Mucosa of descending colon (tissue), 3 donors: ENCODE data around the gene CD177. TPM values are rescaled to one million over a fixed set of nuclear protein-coding genes. Genes with fewer than 3 reads are reported as not detected.

Experiments
- ATAC-seq: fragments of 200-7000 bp; cut with Tn5 transposase; one replicate; pipeline ENCODE4 v1.9.1; 2020; ENCODE audit warnings: mild to moderate bottlenecking, moderate library complexity
- DNase-seq, 3 donors: peaks; one replicate each; pipeline ENCODE4 v3.0.0-alpha.2; 2020
- H3K36me3 ChIP-seq: fragments of 200-600 bp; one replicate; pipeline ENCODE4 v1.8.0; 2021; ENCODE audit warnings: low read depth, mild to moderate bottlenecking
- H3K4me1 ChIP-seq: fragments of 200-600 bp; one replicate; pipeline ENCODE4 v1.8.0; 2021; ENCODE audit warnings: low read depth, mild to moderate bottlenecking
- H3K4me3 ChIP-seq: fragments of 200-600 bp; one replicate; pipeline ENCODE4 v1.8.0; 2021; ENCODE audit warnings: mild to moderate bottlenecking
- H3K9me3 ChIP-seq: fragments of 200-600 bp; one replicate; pipeline ENCODE4 v1.8.0; 2021; ENCODE audit warnings: mild to moderate bottlenecking
- intact Hi-C, 2 donors: fragments of 100-400 bp; cut with DNase I in 1 of 2; cut with micrococcal nuclease in 1 of 2; formaldehyde crosslinking; loops; one replicate each; pipeline versions ENCODE4 v1.11.0 to v1.11.1; 2022; cut with DNase I, micrococcal nuclease
- total RNA-seq, 3 donors: library from RNA; stranded (reverse); fragmentation: NEBNext Ultra II Directional in 2 of 3; extraction: Animal tissue kit (Norgen Biotek cat#: 25700) in 2 of 3; gene quantifications; one replicate each; pipeline versions ENCODE4 v1.2.1 to v1.2.4, GENCODE V29; 2021 to 2023
- TF ChIP-seq, protein P1 (sequence below): fragments of 200-600 bp; IDR thresholded peaks from one replicate; pipeline ENCODE4 v1.8.0; 2022; ENCODE audit warnings: antibody characterized with exemption, mild to moderate bottlenecking
- donor health status: DM: no; HTN: no; CAD: no; lungs with moderate emphysema.
- donor health status: DM: no; HTN: no; CAD: no.
- donor health status: DM: no; HTN: yes; CAD: no.

CD177 gene
- total RNA-seq, 3 donors from 2014 or later = 202 to 349 (median 232) TPM

DNA sequence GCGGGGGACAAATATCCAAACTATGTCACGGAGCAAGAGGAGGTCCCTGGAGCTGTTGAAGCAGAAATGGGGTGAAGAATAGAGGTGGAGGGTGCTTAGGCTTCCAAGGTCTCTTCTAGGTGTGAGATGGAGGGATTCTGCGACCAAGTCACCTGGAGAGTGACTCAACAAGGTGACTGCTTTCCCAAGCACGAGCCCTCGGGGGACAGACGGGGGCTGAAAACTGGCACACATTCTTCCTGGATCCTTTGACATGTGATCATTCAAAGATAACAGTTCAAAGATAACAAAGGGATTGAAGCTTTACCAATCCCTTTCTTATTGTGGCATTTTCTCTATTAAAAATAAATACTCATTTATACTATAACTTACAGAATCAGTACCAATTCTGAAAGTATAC lies 59.0 kb downstream of the CD177 start:
- no peak overlapping the region for H3K4me3 ChIP-seq
- DNase-seq (no peak), ATAC-seq (no peak)
- peaks cover 3% of the 10 kb centered on the region for H3K4me1 ChIP-seq
- no peaks in the 10 kb centered on the region for H3K36me3 ChIP-seq
- TF ChIP-seq, protein P1, sequence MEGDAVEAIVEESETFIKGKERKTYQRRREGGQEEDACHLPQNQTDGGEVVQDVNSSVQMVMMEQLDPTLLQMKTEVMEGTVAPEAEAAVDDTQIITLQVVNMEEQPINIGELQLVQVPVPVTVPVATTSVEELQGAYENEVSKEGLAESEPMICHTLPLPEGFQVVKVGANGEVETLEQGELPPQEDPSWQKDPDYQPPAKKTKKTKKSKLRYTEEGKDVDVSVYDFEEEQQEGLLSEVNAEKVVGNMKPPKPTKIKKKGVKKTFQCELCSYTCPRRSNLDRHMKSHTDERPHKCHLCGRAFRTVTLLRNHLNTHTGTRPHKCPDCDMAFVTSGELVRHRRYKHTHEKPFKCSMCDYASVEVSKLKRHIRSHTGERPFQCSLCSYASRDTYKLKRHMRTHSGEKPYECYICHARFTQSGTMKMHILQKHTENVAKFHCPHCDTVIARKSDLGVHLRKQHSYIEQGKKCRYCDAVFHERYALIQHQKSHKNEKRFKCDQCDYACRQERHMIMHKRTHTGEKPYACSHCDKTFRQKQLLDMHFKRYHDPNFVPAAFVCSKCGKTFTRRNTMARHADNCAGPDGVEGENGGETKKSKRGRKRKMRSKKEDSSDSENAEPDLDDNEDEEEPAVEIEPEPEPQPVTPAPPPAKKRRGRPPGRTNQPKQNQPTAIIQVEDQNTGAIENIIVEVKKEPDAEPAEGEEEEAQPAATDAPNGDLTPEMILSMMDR = no peak
- no peaks in the 10 kb centered on the region for H3K9me3 ChIP-seq
- intact Hi-C loops = no loop called here

Other genes with a start within 250 kb of the CD177 start
- gene PSG5, start 167.2 kb upstream of the CD177 start, total RNA-seq = not detected
- gene PSG4, start 148.0 kb upstream of the CD177 start, total RNA-seq = not detected
- not detected for gene PSG9, start 84.2 kb upstream of the CD177 start, total RNA-seq
- gene TEX101, start 61.2 kb downstream of the CD177 start, total RNA-seq = under 1 TPM in 1 of 3 donors, not detected in 2; 0.35 TPM
- gene LYPD3, start 111.9 kb downstream of the CD177 start, total RNA-seq = 1 to 10 TPM in 1 of 3 donors, under 1 TPM in 2; 0.23 to 1.5 (median 0.46) TPM
- 10 to 100 TPM; 13.2 to 22.4 (median 21.3) TPM for gene PHLDB3, start 151.1 kb downstream of the CD177 start, total RNA-seq
- gene ETHE1, start 173.5 kb downstream of the CD177 start, total RNA-seq = 100 to 1,000 TPM; 235 to 713 (median 450) TPM
- gene ZNF575, start 179.5 kb downstream of the CD177 start, total RNA-seq = 10 to 100 TPM in 1 of 3 donors, 1 to 10 TPM in 2; 9.1 to 18.2 (median 9.6) TPM
- gene XRCC1, start 221.8 kb downstream of the CD177 start, total RNA-seq = 10 to 100 TPM; 16.4 to 33.4 (median 21.1) TPM
- gene PINLYP, start 222.1 kb downstream of the CD177 start, total RNA-seq = 1 to 10 TPM in 2 of 3 donors, under 1 TPM in 1; 0.61 to 7.4 (median 2.0) TPM
- 10 to 100 TPM; 18.9 to 29.4 (median 21.9) TPM for gene IRGQ, start 242.4 kb downstream of the CD177 start, total RNA-seq
- 10 to 100 TPM; 15.4 to 18.9 (median 16.3) TPM for gene ZNF576, start 242.9 kb downstream of the CD177 start, total RNA-seq